BJ (cell line): ENCODE data around the gene PTPRJ. TPM values are rescaled to one million over a fixed set of nuclear protein-coding genes. Genes with fewer than 3 reads are reported as not detected.

Source experiments
- CTCF ChIA-PET: fragments of 350-600 bp; formaldehyde crosslinking; extraction: SDS; loops from one replicate; lab custom pipeline; 2021; ENCODE audit warnings: antibody characterized with exemption, inconsistent platforms; lab: Yijun Ruan, JAX
- POLR2A ChIA-PET: fragments of 300-600 bp; sonication (Branson Sonifier 250); formaldehyde crosslinking; extraction: SDS; loops from one replicate; lab custom pipeline; 2021; ENCODE audit warnings: antibody characterized with exemption; lab: Charles Lee
- DNase-seq: peaks from one replicate; pipeline ENCODE4 v3.0.0-alpha.2; 2011; ENCODE audit warnings: low read depth
- H3K27me3 ChIP-seq: 2 replicates; pipeline ENCODE4 v1.6.0; 2011; ENCODE audit warnings: low read length; ENCODE audit not compliant: control insufficient read depth, insufficient read depth
- H3K36me3 ChIP-seq: 2 replicates; pipeline ENCODE4 v1.5.1; 2011; ENCODE audit warnings: low read length; ENCODE audit not compliant: control insufficient read depth, insufficient read depth
- H3K4me3 ChIP-seq: 2 replicates; pipeline ENCODE4 v1.5.1; 2011; ENCODE audit warnings: low read depth, mild to moderate bottlenecking, control low read depth, low read length
- polyA plus RNA-seq: library from polyadenylated mRNA; depleted of rRNA; stranded (reverse); fragments of >200 nt; gene quantifications from 2 replicates; pipeline ENCODE4 v1.2.3, GENCODE V29; 2011
- TF ChIP-seq, protein P1 (sequence below): IDR thresholded peaks from 2 replicates; pipeline ENCODE4 v1.5.1; 2011; ENCODE audit warnings: low read depth, mild to moderate bottlenecking, control low read depth, inconsistent platforms, low read length, moderate library complexity; ENCODE audit not compliant: insufficient read depth

Gene PTPRJ
- polyA plus RNA-seq, 1 experiment = 3.8 TPM

- POLR2A ChIA-PET = no interaction called here
- TF ChIP-seq, protein P1, sequence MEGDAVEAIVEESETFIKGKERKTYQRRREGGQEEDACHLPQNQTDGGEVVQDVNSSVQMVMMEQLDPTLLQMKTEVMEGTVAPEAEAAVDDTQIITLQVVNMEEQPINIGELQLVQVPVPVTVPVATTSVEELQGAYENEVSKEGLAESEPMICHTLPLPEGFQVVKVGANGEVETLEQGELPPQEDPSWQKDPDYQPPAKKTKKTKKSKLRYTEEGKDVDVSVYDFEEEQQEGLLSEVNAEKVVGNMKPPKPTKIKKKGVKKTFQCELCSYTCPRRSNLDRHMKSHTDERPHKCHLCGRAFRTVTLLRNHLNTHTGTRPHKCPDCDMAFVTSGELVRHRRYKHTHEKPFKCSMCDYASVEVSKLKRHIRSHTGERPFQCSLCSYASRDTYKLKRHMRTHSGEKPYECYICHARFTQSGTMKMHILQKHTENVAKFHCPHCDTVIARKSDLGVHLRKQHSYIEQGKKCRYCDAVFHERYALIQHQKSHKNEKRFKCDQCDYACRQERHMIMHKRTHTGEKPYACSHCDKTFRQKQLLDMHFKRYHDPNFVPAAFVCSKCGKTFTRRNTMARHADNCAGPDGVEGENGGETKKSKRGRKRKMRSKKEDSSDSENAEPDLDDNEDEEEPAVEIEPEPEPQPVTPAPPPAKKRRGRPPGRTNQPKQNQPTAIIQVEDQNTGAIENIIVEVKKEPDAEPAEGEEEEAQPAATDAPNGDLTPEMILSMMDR = no peak
- CTCF ChIA-PET = interaction anchor here (0.9 to 1.4 kb wide), 2 partner anchors 11 to 44 kb away, joined by 3 to 7 read pairs; no protein-coding TSS in a partner anchor
- Histone ChIP-seq H3K36me3 (no peaks in the 10 kb centered on the region), H3K27me3 (no peaks in the 10 kb centered on the region), H3K4me3 (no peak overlapping the region)
- DNase-seq = no peak
Measured at GRCh38 chr11:48034926-48035871, 54.8 kb downstream of the PTPRJ start.

GRCh38 chr11:48036011-48036410 is 55.7 kb downstream of the PTPRJ start:
- Histone ChIP-seq H3K4me3 (no peak overlapping the region), H3K27me3 (no peaks in the 10 kb centered on the region), H3K36me3 (no peaks in the 10 kb centered on the region)
- CTCF ChIA-PET = interaction anchor here (0.7 to 1.4 kb wide), 3 partner anchors 10 to 44 kb away, joined by 3 to 7 read pairs (median 3); no protein-coding TSS in a partner anchor
- DNase-seq = no peak
- POLR2A ChIA-PET = no interaction called here
- TF ChIP-seq, protein P1 = no peak

GRCh38 chr11:48036466-48036865 is 56.1 kb downstream of the PTPRJ start:
- CTCF ChIA-PET = interaction anchor here (0.7 to 1.4 kb wide), 3 partner anchors 10 to 43 kb away, joined by 3 to 7 read pairs (median 3); no protein-coding TSS in a partner anchor
- H3K36me3 ChIP-seq = no peaks in the 10 kb centered on the region
- H3K27me3 ChIP-seq = no peaks in the 10 kb centered on the region
- POLR2A ChIA-PET = no interaction called here
- DNase-seq = no peak
- H3K4me3 ChIP-seq = no peak overlapping the region
- TF ChIP-seq, protein P1 = no peak

GRCh38 chr11:48037709-48038468 is 57.5 kb downstream of the PTPRJ start:
- TF ChIP-seq, protein P1 = no peak
- ChIA-PET POLR2A (no interaction called here), CTCF (interaction anchor here (0.6 kb wide), 1 partner anchor 20 kb away, joined by 4 read pairs; no protein-coding TSS in a partner anchor)
- DNase-seq = no peak
- no peaks in the 10 kb centered on the region for H3K27me3 ChIP-seq
- H3K4me3 ChIP-seq = no peak overlapping the region
- no peaks in the 10 kb centered on the region for H3K36me3 ChIP-seq
